Smooth muscle cell (in vitro differentiated cells): ENCODE data around the gene SLC25A47. TPM values are rescaled to one million over a fixed set of nuclear protein-coding genes. Genes with fewer than 3 reads are reported as not detected.

Experiments
- DNase-seq: peaks from one replicate; lab custom pipeline; 2025; ENCODE audit not compliant: unreplicated experiment; lab: John Stamatoyannopoulos, UW
- H2AFZ ChIP-seq: fragments of 200-600 bp; sonication (generic); 2 replicates; pipeline ENCODE4 v1.6.0; 2016; ENCODE audit warnings: antibody characterized with exemption, low read depth, mild to moderate bottlenecking
- H3F3A ChIP-seq: fragments of 200-600 bp; sonication (generic); 2 replicates; pipeline ENCODE4 v1.6.0; 2017; ENCODE audit warnings: antibody characterized with exemption, low read depth
- H3K27ac ChIP-seq: fragments of 200-600 bp; sonication (generic); 2 replicates; pipeline ENCODE4 v1.5.1; 2016; ENCODE audit warnings: low read depth, mild to moderate bottlenecking
- H3K27me3 ChIP-seq: fragments of 200-600 bp; sonication (generic); 2 replicates; pipeline ENCODE4 v1.6.1; 2016; ENCODE audit warnings: low read depth, mild to moderate bottlenecking
- H3K36me3 ChIP-seq: fragments of 200-600 bp; sonication (generic); 2 replicates; pipeline ENCODE4 v1.5.1; 2016; ENCODE audit warnings: low read depth
- H3K4me1 ChIP-seq: fragments of 200-600 bp; sonication (generic); 2 replicates; pipeline ENCODE4 v1.5.1; 2016; ENCODE audit warnings: low read depth
- H3K4me2 ChIP-seq: fragments of 200-600 bp; sonication (generic); 2 replicates; pipeline ENCODE4 v1.6.0; 2016; ENCODE audit warnings: mild to moderate bottlenecking
- H3K4me3 ChIP-seq: fragments of 200-600 bp; sonication (generic); 2 replicates; pipeline ENCODE4 v1.5.1; 2016; ENCODE audit warnings: mild to moderate bottlenecking
- H3K79me2 ChIP-seq: fragments of 200-600 bp; sonication (generic); 2 replicates; pipeline ENCODE4 v1.6.0; 2016; ENCODE audit warnings: low read depth, mild to moderate bottlenecking
- H3K9ac ChIP-seq: fragments of 200-600 bp; sonication (generic); 2 replicates; pipeline ENCODE4 v1.6.0; 2016; ENCODE audit warnings: low read depth
- H3K9me3 ChIP-seq: fragments of 200-600 bp; sonication (generic); replicated peaks from 2 replicates; pipeline ENCODE4 v1.5.1; 2016; ENCODE audit warnings: low read depth
- H4K20me1 ChIP-seq: fragments of 200-600 bp; sonication (generic); 2 replicates; pipeline ENCODE4 v1.6.0; 2016; ENCODE audit warnings: low read depth
- CTCF ChIP-seq: fragments of 200-600 bp; sonication (generic); IDR thresholded peaks from 2 replicates; pipeline ENCODE4 v1.5.1; 2017; ENCODE audit warnings: borderline replicate concordance, mild to moderate bottlenecking, antibody characterized with exemption; ENCODE audit not compliant: insufficient read depth, poor library complexity, severe bottlenecking
- WGBS: methylation state at CpG from one replicate; pipeline ENCODE4 v1.1.7; 2016; ENCODE audit warnings: low lambda C conversion rate; 5-methylcytosine and 5-hydroxymethylcytosine counted together
- microRNA counts: library from miRNA; unstranded; fragments of <30 nt; microRNA quantifications from one replicate; lab custom pipeline; 2016
- microRNA-seq: library from miRNA; unstranded; fragments of <30 nt; microRNA quantifications from one replicate; pipeline ENCODE4, GENCODE V29; 2016; ENCODE audit warnings: borderline number of aligned reads
- polyA plus RNA-seq: library from polyadenylated mRNA; unstranded; fragments of >200 nt; fragmentation: Nextera tagmentation; extraction: Ambion mirVana; gene quantifications from 2 replicates; pipeline ENCODE4 v1.2.1, GENCODE V29; 2016
- small RNA-seq: library from RNA; depleted of rRNA; stranded (forward); fragments of <200 nt; gene quantifications from one replicate; pipeline ENCODE3, GENCODE V24; 2014
- total RNA-seq: library from RNA; depleted of rRNA; stranded (reverse); fragments of >200 nt; gene quantifications from 2 replicates; pipeline ENCODE4 v1.2.3, GENCODE V29; 2014

The SLC25A47 gene
- total and polyA plus RNA-seq, 2 experiments from 2014 or later: not detected

- Histone ChIP-seq H3K9me3 (no peaks in the 10 kb centered on the region), H4K20me1 (peaks cover 3% of the 10 kb centered on the region), H3K27me3 (no peaks in the 10 kb centered on the region), H3K4me2 (peak within 1 kb of the TSS; percentile 91), H2AFZ (peak within 1 kb of the TSS; percentile 81), H3K36me3 (no peaks in the 10 kb centered on the region), H3K4me1 (peaks cover 14% of the 10 kb centered on the region), H3F3A (peaks cover 9% of the 10 kb centered on the region), H3K4me3 (peak within 1 kb of the TSS; percentile 72), H3K79me2 (peaks cover 50% of the 10 kb centered on the region), H3K27ac (peak within 1 kb of the TSS; percentile 95), H3K9ac (peak within 1 kb of the TSS; percentile 96)
- WGBS: under 1% methylated on average over 62 of the region's 74 CpGs
- TF ChIP-seq CTCF: no peak
- DNase-seq: peak; percentile 86
These were observed 53.0 kb downstream of the SLC25A47 start, which contains the start of gene WDR25 for GRCh38 chr14:100375963-100376735. TSS of gene WDR25 (plus strand) at chr14:100376485.

DNA sequence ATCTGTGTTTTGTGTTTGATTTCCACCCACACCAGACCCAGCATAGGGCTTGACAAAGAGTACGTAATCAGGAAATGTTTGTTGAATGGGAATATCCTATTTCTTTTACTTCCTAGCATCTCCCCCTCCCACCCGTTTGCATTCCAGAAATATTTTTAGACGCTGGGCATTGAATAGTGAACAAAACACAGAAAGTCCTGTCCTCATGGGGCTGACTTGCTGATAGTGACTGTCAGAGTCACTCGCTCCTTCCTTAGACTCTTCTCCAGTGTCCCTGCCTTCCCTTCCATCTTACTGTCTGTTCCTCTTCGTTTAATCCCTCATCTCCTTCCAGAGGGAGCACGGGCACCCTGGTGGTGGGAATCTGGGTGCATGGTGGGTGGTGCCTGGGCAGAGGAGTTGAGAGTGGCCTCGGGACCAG lies 53.6 kb downstream of the SLC25A47 start:
- no peak for DNase-seq
- H3F3A ChIP-seq: peaks cover 9% of the 10 kb centered on the region
- no peaks in the 10 kb centered on the region for H3K36me3 ChIP-seq
- no peaks in the 10 kb centered on the region for H3K27me3 ChIP-seq
- peaks cover 12% of the 10 kb centered on the region for H3K4me1 ChIP-seq
- TF ChIP-seq CTCF: peak; percentile 38
- peak overlapping the region; percentile 89 for H3K9ac ChIP-seq
- peak overlapping the region; percentile 91 for H3K4me2 ChIP-seq
- H3K9me3 ChIP-seq: no peaks in the 10 kb centered on the region
- H3K27ac ChIP-seq: peak overlapping the region; percentile 95
- H4K20me1 ChIP-seq: peaks cover 3% of the 10 kb centered on the region
- H3K4me3 ChIP-seq: peak overlapping the region; percentile 72
- H2AFZ ChIP-seq: peak overlapping the region; percentile 81
- WGBS: 11% methylated on average over 7 of the region's 7 CpGs
- H3K79me2 ChIP-seq: peaks cover 49% of the 10 kb centered on the region

MicroRNAs within 50 kb of the gene (microRNA counts, 767-probe panel; counts per million panel counts)
- 183 counts per million for microRNA hsa-miR-345-5p (lab: Ali Mortazavi, UCI)

Small RNA genes lying within 50 kb of the gene (microRNA-seq; reads per million reads assigned to microRNA genes)
- gene MIR345: 361 reads per million, percentile 72 among the genes with 10 or more reads in this experiment
- gene MIR6764: not detected

Small RNA genes lying within 50 kb of the gene (small RNA-seq; reads per million reads assigned to genes)
- gene AL157871.3 (0.13 reads per million), gene MIR345 (14.1 reads per million, percentile 84 among the genes with 10 or more reads in this experiment), gene RN7SL523P (0.08 reads per million)

Other genes starting within 250 kb of the SLC25A47 start
- gene DEGS2, start 163.7 kb upstream of the SLC25A47 start, total RNA-seq: 0.40 and 0.45 TPM in 2 replicates
- 0.61 and 0.83 TPM in 2 replicates for gene DEGS2, start 163.7 kb upstream of the SLC25A47 start, polyA plus RNA-seq
- gene YY1, start 84.2 kb upstream of the SLC25A47 start, total RNA-seq: 48.7 and 53.3 TPM in 2 replicates
- gene YY1, start 84.2 kb upstream of the SLC25A47 start, polyA plus RNA-seq: 28.2 and 35.2 TPM in 2 replicates
- 19.9 and 27.5 TPM in 2 replicates for gene SLC25A29, start 16.9 kb upstream of the SLC25A47 start, total RNA-seq
- gene SLC25A29, start 16.9 kb upstream of the SLC25A47 start, polyA plus RNA-seq: 24.9 and 31.8 TPM in 2 replicates
- gene WDR25, start 53.1 kb downstream of the SLC25A47 start, total RNA-seq: 8.8 and 9.8 TPM in 2 replicates
- gene WDR25, start 53.1 kb downstream of the SLC25A47 start, polyA plus RNA-seq: 15.8 and 15.9 TPM in 2 replicates